ENCODE results near the gene DIP2C.
"Not testable (repeated sequence)": the region's sequence is repeated elsewhere in the genome, so short reads cannot be mapped to it uniquely, and the experiment has no call there.

DIP2C gene

DNA sequence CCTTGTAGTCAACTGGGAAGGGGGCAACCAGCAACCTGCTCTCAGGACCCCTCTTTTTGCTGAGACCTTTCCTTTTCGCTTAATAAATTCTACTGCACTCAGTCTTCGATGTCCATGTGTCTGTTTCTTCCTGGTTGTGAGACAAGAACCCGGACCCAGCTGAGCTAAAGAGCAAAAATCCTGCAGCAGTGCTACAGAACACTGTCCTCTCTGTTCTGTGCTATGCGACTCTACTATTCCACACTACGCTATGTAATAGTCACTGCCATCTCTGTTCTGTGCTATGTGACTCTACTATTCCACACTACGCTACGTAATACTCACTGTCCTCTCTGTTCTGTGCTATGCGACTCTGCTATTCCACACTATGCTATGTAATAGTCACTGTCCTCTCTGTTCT lies 34.3 kb downstream of the DIP2C start:
- no peak for DNase-seq

- no peak for DNase-seq
Measured at GRCh38 chr10:654647-654996, 34.8 kb downstream of the DIP2C start.

DNA sequence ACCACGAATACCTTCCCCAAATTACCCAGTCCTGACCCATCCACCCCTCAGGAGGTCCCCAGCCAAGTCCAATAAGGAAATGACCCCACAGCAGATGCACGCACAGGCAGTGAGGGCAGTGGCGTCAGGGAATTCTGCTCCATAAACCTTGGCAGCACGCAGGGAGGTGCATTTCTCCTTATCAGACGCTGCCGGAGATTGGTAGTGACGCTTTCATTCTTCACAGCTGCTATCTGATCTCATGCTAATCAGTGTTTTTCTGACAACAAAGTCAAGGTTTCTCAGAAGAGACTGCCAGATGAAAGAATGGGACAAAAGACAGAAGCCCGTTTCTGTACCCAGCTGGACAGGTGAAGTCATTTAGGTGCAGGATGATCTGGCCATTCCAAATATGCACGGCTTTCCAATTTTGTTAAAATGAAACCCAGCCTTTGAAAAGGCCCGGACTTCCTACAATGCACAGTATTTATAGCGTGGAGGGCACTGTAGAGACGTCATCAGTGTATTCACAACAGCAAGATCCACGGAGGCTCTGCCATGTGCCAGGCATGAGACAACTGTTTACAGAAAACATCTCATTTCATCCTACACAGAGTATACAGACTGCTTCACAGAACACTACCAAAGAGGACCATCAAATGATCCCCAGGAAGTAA lies 35.3 kb downstream of the DIP2C start:
- no peak for DNase-seq

GRCh38 chr10:652832-653459 lies 36.5 kb downstream of the DIP2C start:
- DNase-seq, result not testable (repeated sequence)

GRCh38 chr10:652233-652632 lies 37.2 kb downstream of the DIP2C start:
- DNase-seq, result no peak

DNA sequence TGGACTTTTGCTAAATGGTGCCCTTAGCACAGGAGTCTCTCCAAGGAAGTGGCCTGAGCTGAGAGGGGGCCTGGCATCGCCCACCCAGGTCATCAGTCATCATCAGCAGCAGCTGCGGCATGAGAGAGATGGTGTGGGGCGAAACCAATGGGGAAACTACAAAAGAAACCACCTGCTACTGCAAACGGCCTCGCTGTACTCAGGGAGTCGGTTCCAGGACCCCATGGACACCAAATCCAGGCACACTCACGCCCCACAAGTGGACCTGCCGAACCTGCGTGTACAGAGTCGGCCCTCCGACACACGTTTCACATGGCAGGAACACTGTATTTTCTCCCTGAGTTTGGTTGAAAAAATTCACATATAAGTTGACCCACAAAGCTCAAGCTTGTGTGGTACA lies 37.8 kb downstream of the DIP2C start:
- no peak for DNase-seq

- no peak for DNase-seq
Measured at GRCh38 chr10:650886-651615, 38.4 kb downstream of the DIP2C start.

DNA sequence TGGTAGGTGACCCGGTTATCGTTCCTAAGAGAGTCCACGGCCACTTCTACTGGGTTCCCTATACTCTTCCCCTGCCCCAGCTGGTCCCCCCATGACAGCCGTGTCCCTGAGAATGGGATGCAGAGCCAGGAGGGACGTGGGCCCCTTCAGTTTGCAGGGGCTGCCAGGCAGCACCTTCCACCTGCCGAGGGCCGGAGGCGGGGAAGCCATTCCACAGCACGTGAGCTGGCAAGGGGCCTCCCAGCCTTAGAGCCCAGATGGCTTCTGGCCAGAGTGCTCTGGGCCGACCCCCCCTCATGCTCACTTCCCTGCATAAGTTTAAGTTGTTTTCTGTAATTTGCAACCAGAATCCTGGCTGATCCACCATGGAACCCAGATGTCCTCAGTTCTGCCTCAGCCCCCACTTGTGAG lies 39.0 kb downstream of the DIP2C start:
- no peak for DNase-seq

GRCh38 chr10:649798-650440 lies 39.5 kb downstream of the DIP2C start:
- no peak for DNase-seq

- no peak for DNase-seq
Measured at GRCh38 chr10:649445-649797, 40.0 kb downstream of the DIP2C start.

DNA sequence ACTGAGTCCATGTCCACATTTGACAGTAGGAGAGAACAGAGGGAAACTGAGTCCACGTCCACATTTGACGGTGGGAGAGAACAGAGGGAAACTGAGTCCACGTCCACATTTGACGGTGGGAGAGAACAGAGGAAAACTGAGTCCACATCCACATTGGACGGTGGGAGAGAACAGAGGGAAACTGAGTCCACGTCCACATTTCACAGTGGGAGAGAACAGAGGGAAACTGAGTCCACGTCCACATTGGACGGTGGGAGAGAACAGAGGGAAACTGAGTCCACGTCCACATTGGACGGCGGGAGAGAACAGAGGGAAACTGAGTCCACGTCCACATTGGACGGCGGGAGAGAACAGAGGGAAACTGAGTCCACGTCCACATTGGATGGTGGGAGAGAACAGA lies 42.4 kb downstream of the DIP2C start:
- DNase-seq, result not testable (repeated sequence)

DNA sequence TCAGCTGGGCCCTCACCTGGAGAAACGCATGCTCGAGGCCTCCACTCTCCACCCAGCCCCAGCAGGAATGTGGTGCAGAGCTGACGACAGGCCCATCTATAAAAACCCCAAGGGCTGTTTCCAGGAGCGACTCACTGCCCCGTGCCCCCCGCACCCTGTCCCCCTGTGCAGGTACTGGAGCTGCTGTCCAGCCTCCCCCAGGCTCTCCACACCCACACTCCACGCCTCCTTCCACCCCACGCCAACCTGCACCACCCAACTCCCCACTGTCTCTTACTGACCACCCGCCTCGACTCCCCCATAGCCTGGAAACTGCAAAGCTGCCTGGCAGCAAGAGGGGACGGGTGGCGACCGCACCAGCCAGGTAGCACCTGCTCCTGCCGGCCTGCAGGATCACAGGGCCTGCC lies 43.3 kb downstream of the DIP2C start:
- no peak for DNase-seq

GRCh38 chr10:644943-645334 lies 44.5 kb downstream of the DIP2C start:
- DNase-seq, result no peak

DNA sequence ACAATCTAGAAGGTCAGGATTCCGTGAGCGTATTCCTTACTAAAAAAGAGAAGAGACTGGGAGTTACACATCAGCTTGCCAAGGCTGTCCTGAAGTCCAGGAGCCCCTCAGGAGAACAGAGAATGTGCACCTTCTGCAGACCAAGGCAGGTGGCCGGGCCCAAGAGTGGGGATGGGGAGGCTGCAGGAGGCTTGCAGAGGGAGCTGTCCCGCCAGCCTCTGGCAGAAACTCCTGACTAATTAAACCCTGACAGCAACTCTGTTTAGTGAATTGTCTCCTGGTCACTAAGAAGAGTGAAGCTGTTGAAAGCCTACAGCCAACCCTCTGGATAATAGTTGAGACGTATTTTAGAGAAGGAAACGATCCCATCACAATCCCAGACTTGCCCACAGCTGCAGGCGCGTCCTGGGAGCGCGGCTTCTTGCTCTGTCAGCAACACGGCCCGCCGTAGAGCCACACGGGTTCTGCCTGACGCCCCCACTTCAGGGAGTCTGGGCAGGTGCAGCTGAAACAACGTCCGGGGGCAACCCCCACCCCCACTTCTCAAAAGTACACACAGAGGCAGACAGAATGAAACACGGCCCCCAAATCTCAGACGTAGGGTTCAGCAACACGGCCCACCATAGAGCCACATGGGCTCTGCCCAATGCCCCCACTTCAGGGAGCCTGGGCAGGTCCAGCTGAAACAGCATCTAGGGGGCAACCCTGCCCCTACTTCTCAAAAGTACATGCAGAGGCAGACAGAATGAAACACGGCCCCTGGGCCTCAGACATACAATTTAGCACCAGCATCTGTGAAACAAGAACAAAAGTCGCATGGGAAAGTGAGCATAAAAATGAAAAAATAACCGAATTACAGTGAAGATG lies 45.2 kb downstream of the DIP2C start:
- DNase-seq, result no peak

- DNase-seq, result no peak
Measured at GRCh38 chr10:642186-642890, 47.1 kb downstream of the DIP2C start.

DNA sequence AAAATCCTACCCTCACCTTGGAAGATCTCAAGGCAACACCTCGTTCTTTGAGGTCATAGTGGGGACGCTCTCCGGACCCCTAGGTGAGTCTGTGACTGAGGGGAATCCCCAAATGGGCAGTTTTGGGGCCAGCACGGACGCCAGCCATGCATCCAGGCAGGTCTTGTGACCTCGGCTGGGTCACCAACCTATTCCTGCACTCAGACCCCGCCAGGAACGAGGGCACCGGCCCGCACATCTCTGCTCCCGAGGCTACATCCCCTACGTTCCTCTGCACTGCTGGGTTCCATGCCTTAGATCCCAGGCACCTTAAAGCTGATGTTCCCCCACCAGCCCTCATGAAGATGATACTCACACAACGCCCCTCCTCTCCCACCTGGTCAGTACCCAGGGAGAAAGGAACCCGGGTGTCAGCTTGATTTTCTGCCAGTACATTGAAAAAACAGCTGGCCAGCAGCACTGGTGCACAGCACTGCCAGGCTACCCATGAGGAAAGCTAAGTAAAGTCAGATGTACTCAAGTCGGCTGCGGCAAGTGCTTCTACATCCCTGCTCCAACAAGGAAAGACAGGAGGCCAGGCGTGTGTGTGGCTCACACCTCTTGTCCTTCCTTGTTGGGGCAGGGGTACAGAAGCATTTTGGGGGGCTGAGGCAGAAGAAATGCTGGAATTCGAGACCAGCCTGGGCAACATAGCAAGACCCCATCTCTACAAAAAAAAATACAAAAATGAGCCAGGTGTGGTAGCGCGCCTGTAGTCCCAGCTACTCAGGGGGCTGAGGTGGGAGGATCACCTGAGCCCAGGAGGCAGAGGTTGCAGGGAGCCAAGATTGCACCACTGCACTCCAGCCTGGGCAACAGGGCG lies 48.1 kb downstream of the DIP2C start:
- no peak for DNase-seq

DNA sequence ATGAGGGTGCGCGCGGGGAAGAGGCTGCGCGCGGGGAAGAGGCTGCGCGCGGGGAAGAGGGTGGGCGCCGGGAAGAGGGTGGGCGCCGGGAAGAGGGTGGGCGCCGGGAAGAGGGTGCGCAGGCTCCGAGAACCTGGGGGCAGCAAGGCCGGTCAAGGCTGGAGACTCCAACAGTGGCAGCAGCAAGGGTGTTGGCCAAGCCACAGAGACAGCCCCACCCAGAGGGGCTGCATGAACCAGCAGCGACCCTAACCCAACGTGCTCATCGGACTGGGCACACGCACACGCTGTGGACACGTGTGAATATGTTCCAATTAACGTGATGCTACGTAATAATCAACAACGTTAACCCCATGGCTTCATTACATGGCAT lies 48.8 kb downstream of the DIP2C start:
- DNase-seq, result no peak

- DNase-seq, result no peak
Measured at GRCh38 chr10:639751-640672, 49.5 kb downstream of the DIP2C start.

GRCh38 chr10:639001-639750 lies 50.3 kb downstream of the DIP2C start:
- DNase-seq, result no peak
